Neutrophil (primary cell): ENCODE results near the gene SF3A2.

Experiments used
- H3K27ac ChIP-seq: fragments of 200-600 bp; sonication (generic); 2 replicates; pipeline ENCODE4 v1.5.1; 2016; ENCODE audit warnings: mild to moderate bottlenecking, moderate library complexity
- H3K27me3 ChIP-seq: fragments of 200-600 bp; sonication (generic); 2 replicates; pipeline ENCODE4 v1.6.0; 2016; ENCODE audit warnings: mild to moderate bottlenecking
- H3K36me3 ChIP-seq: fragments of 200-600 bp; sonication (generic); 2 replicates; pipeline ENCODE4 v1.5.1; 2017
- H3K4me1 ChIP-seq, 2 experiments: fragments of 200-600 bp in 1 of 2; sonication (generic) in 1 of 2; 1 replicate in 1 of 2; 2 replicates in 1 of 2; pipeline versions ENCODE4 v1.5.1 to v1.6.1; 2013 to 2016; ENCODE audit warnings: low read depth in 1 of 2, low read length in 1 of 2, mild to moderate bottlenecking in 1 of 2, moderate library complexity in 1 of 2; ENCODE audit not compliant: control insufficient read depth in 1 of 2, insufficient read depth in 1 of 2
- H3K4me3 ChIP-seq, 2 experiments: fragments of 200-600 bp in 1 of 2; sonication (generic) in 1 of 2; 1 replicate in 1 of 2; 2 replicates in 1 of 2; pipeline ENCODE4 v1.5.1; 2013 to 2016; ENCODE audit warnings: low read depth in 1 of 2, low read length in 1 of 2, mild to moderate bottlenecking in 1 of 2, moderate library complexity in 1 of 2
- H3K9me3 ChIP-seq: fragments of 200-600 bp; sonication (generic); 2 replicates; pipeline ENCODE4 v1.5.1; 2016
- CTCF ChIP-seq: fragments of 200-600 bp; sonication (generic); IDR thresholded peaks from 2 replicates; pipeline ENCODE4 v1.5.1; 2016; ENCODE audit warnings: antibody characterized with exemption

Gene SF3A2

GRCh38 chr19:2242092-2242537, 5.5 kb downstream of the SF3A2 start:
- no peak overlapping the region for H3K4me3 ChIP-seq
- H3K27me3 ChIP-seq = no peaks in the 10 kb centered on the region
- no peaks in the 10 kb centered on the region for H3K9me3 ChIP-seq
- TF ChIP-seq CTCF = no peak
- H3K4me1 ChIP-seq = peaks cover 38 to 39% of the 10 kb centered on the region in 2 experiments
- H3K27ac ChIP-seq = no peak overlapping the region
- peaks cover 42% of the 10 kb centered on the region for H3K36me3 ChIP-seq

DNA sequence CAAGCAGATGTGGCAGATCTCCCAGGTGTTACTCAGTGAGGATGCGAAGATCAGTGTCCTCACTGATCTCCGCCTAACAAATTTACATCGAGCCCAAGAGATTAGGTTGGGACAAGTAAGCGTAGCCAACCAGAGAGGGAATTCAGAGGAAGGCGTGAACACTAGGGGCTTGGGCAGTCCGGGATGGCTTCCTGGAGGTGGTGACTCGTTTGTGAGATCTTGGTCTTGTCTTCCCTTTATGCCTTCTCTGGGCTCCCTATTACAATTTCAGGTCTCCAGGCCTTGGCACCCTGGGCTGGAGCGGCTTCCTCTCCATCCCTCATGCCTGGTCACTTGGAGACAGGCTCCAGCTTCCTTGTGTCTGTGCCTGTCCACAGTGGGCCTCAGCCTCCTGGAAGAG, 6.2 kb downstream of the SF3A2 start:
- Histone ChIP-seq H3K9me3 (no peaks in the 10 kb centered on the region), H3K4me1 (peaks cover 31 to 32% of the 10 kb centered on the region in 2 experiments), H3K27ac (no peak overlapping the region), H3K36me3 (peaks cover 49% of the 10 kb centered on the region), H3K4me3 (no peak overlapping the region), H3K27me3 (no peaks in the 10 kb centered on the region)
- no peak for TF ChIP-seq CTCF

DNA sequence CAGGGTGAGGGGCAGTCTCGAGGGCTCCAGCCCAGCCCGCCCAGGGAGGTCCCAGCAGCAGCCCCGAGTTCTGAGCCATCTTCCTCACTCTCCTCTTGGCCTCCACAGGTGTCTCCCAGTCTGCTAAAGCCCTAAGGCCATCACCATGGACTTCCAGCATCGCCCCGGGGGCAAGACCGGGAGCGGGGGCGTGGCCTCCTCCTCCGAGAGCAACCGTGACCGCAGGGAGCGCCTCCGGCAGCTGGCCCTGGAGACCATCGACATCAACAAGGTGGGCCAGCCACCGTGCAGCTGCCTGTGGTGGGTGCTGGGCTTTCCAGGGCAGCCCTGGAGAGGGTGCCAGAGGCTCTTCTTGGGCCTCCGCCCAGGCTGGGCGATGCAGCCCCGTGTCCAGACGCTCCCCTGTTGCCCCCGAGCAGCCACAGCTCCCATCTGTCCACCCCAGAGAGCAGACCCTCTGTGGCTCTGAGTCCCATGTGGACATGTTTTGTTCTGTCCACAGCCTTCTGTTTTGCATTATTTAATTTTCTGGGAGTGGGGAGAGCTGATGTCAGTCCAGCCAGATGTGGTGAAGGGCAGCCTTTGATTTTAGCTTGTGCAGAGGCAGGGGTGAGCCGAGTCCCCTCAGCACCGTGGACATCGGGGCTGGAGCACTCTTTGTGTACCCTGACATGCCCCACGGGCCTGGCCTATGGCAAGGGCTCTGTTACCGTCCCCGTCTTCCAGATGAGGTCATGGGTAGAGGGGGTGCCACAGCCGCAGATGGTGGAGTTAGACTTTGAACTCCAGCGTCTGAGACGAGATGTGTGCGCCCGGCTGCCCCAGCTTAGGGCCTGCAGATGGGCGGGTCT, 6.9 kb downstream of the SF3A2 start:
- peaks cover 56% of the 10 kb centered on the region for H3K36me3 ChIP-seq
- peaks cover 24 to 25% of the 10 kb centered on the region in 2 experiments for H3K4me1 ChIP-seq
- H3K27me3 ChIP-seq = peaks cover under 1% of the 10 kb centered on the region
- no peaks in the 10 kb centered on the region for H3K9me3 ChIP-seq
- TF ChIP-seq CTCF = no peak
- no peak overlapping the region for H3K4me3 ChIP-seq
- no peak overlapping the region for H3K27ac ChIP-seq

- H3K36me3 ChIP-seq = peaks cover 62% of the 10 kb centered on the region
- TF ChIP-seq CTCF = no peak
- H3K4me3 ChIP-seq = no peak overlapping the region
- peaks cover 6% of the 10 kb centered on the region for H3K27me3 ChIP-seq
- peaks cover 18 to 19% of the 10 kb centered on the region in 2 experiments for H3K4me1 ChIP-seq
- no peaks in the 10 kb centered on the region for H3K9me3 ChIP-seq
- no peak overlapping the region for H3K27ac ChIP-seq
Measured at GRCh38 chr19:2244125-2244411, 7.4 kb downstream of the SF3A2 start.

DNA sequence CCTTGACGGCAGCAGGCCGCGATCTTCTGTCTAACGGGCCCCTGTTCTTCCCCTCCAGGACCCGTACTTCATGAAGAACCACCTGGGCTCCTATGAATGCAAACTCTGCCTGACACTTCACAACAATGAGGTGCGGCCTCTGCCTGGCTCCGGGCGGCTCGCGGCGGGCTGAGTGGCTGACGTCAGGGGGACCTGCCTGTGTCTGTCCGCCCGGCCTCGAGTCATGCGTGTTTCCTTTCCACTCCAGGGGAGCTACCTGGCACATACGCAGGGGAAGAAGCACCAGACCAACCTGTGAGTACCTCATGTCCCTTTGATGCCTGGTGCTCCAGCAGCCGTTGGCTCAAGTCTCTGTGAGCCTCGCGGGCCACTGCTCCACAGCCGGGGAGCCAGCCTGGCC, 7.9 kb downstream of the SF3A2 start:
- TF ChIP-seq CTCF = no peak
- Histone ChIP-seq H3K36me3 (peaks cover 63% of the 10 kb centered on the region), H3K4me3 (no peak overlapping the region), H3K27me3 (peaks cover 10% of the 10 kb centered on the region), H3K9me3 (no peaks in the 10 kb centered on the region), H3K4me1 (peaks cover 14 to 15% of the 10 kb centered on the region in 2 experiments), H3K27ac (no peak overlapping the region)
